KBM-7 (cell line): ENCODE data around the gene RABGAP1L.

ENCODE experiments used
- DNase-seq: peaks from one replicate; pipeline ENCODE4 v3.0.0-alpha.2; 2015
- in situ Hi-C: fragments of 300-500 bp; cut with MboI; formaldehyde crosslinking; loops from 2 replicates; pipeline ENCODE4 v1.14.3; 2020; ENCODE audit warnings: low sequenced_read_pairs, low pct_unique_long_range_greater_than_20kb, mixed read lengths

RABGAP1L gene

GRCh38 chr1:174938281-174939007 lies 779.1 kb downstream of the RABGAP1L start:
- DNase-seq, result peak; percentile 20
- in situ Hi-C loops, result no loop called here

- in situ Hi-C loops, result no loop called here
- DNase-seq, result no peak
Observed at GRCh38 chr1:174939775-174940545, 780.6 kb downstream of the RABGAP1L start.

DNA sequence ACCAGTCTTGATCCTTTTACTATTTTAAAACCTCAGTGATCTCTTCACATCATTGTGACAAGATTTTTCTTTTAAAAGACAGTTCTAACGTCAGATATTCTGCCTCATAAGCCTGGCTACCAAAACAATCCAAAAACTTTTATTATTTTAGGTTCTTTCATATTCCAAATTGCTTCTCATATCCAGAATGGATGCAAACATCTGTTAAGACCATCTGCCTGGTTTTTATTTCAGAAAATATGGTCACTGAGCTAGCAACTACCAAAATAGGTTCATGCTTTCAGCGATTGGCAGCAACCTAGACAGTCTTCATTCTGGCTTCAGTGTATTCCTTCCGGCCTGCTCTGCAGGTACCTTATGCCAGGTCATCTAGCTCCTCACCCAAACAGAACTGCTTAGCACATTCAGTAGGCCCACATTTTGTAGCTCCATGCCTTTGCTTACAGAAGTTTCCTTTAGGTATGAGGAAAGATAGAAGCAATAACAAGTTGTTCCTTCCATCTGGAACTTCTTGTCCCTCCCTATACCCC lies 781.4 kb downstream of the RABGAP1L start:
- DNase-seq, result no peak
- in situ Hi-C loops, result no loop called here

DNA sequence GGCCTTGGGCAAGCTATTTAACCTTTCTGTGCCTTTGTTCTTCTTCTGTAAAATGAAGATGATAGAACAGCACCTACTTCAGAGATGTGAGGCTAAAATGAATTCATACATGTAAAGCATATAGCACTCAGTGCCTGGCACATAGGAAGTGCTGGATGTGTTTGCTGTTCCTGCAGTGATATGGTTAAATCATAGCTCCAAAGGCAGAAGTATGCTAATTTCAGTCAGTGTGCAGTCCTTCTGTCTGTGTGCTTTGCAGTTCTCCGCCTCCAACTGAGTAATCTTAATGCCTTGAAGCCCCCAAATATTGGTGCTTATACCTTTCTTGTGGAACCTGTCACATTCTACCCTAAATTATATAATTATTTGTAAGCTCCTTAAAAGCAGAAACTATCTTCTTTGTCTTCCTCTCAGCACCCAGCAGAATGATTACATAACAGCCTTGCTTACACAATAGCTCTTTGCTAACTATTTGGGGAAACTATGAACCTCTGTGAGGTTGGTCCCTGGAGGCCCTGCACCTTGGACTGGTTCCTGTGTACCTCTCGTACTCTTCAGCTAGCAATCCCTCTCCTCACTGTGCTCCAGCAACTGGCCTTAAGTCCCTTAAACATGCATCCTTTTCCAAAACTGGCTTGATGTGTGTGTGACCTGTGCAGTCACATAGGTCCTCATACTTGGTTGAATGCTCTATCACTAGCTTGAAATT lies 783.4 kb downstream of the RABGAP1L start:
- in situ Hi-C loops, result no loop called here
- DNase-seq, result no peak

DNA sequence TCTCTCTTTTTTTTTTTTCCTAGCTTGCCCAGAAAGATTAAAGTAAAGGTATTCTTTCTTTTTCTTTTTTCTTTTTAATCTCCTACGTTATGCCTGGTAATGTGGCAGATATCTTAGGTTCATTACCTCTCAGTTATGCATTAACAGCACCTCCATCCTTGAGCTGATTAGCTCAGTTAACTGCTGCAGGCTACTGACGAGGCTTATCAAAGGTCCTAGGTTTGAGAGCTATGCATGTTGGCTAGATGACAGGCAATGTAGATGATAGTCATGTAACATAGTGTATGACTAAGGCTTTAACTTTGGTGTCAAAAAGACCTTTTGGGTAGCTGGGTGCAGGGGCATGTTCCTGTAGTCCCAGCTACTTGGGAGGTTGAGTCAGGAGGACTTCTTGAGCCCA lies 786.7 kb downstream of the RABGAP1L start:
- in situ Hi-C loops, result no loop called here
- no peak for DNase-seq

DNA sequence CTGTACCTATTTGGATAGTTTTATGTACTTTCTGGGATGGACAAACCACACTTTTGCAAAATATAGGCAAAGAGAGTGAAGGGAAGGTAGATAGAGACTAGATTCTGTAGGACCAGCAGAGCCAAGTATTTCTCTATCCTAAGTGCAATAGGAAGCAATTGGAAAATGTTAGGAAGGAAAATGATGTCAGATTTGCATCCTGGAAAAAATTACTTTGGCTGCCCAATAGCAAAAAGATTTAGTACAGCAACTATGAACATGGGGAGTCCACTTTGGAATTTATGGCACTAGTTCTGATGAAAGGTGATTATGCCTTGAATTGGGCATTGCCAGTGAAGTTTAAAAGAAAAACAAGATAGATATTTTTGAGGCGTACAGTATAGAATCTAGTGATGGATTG lies 789.7 kb downstream of the RABGAP1L start:
- in situ Hi-C loops, result no loop called here
- no peak for DNase-seq

DNA sequence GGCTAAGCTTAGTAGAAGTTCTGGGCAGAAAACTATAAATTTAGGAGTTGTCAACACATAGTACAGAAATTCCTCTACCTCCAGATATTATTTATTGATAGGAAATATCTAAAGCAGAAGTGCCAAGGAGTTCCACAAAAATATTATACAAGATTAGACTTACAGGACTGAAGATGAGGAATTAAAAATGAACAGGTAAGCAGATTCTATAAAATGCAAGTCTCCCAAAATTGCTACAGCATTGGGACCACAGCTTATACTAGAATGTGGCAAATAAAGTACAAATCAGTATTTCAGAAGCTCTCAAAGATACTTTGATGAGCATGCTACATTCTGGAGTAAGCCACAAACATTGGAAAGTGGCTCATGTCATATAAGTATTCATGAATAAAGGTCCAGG lies 790.3 kb downstream of the RABGAP1L start:
- no peak for DNase-seq
- in situ Hi-C loops, result no loop called here

DNA sequence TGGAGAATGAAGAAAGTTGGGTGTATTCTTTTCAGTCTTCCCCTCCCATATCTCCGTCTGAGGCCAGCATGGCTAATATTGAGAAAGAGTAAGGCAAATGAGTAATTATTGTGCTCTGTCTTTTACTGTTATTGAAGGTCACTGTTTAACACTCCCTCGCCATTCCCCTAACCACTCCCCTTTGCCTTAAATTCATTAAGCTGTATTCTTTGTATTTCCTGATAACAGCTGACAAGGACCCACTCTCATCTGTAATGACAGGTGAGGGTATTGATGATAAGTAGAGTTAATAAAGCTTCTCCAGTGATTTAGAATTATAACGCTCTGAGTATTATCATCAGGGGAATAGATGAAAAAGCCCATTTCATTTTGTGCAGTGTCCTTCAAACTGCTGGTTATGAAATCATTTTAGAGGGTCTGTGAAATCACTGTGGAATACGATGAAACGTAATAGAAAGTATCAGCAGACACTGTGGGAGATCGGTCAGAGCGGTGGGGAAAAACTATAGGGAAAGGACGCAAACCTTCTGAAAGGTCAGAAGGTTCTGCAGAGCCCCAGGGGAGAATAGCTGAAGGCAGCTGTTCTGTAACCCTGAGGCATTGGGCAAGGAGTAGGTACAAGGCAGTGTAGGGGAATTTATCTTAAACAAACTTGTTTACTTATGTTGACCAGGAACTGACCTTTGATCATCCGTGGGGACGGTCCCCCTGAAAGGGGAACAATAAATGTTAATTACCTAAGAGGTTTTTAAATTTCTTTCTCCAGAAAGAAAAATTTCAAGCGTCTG lies 794.2 kb downstream of the RABGAP1L start:
- no peak for DNase-seq
- in situ Hi-C loops, result no loop called here

DNA sequence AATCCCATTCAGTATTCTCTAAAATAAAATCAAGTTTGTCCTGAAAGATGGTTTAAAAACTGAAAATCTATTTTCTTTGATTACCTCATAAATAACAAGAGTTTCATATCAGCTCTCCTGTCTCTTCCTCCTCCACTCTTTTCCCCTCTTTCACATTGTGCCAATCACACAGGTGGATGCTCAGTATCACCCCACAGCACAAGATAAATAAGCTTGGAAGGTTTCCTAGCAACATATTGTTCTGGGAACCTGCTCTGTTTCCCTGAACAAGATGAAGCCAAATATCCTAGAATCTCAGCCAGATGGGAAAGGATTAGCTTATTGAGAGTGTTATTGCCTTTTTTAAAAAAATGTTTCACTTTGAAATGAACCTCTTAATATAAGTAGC lies 794.7 kb downstream of the RABGAP1L start:
- in situ Hi-C loops, result no loop called here
- no peak for DNase-seq

DNA sequence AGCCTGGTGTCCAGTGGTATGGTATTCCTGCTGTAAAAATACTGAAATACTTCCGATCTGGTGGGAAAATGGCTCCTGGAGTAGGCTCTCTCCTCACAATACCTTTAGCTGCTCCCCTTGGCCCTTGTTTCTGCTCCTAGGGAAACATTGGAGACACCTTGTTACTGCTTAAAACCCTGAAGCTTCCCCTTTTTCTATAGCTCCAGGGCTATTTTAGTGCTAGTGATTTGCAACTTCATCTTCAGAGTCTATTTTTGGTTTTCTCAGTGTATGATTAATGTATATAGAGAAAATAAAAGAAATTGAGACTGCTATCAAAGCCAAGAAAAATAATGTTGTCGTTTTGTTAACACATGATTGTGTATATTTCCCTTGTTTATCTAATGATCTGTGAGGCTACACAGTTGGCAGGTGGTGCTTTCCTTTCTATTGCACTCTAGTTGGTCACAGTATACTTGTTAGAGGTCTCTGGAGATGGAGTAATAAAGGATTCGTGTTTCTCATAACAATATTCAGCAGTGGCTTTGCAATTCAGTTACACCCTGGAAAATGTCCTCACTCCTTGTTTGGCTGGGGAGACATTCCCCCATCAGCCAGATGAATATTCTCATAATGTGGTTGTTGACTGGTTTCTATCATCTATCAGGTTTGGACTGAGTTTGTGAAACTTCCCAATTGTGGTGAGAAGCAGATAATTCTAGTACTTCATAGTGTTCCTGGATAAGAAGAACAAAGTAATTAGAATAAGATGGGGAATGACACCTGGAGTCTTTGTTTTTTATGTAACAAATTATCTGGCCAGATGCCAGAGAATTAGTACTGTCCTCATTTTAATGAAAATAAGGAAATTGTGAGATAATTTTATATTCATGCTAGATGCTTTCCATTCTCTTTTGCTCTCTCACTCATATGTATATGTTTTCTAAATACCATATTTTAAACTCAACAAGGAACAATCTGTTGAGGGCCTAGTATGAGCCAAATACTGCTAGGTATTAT lies 795.6 kb downstream of the RABGAP1L start:
- in situ Hi-C loops, result no loop called here
- DNase-seq, result peak; percentile 38

DNA sequence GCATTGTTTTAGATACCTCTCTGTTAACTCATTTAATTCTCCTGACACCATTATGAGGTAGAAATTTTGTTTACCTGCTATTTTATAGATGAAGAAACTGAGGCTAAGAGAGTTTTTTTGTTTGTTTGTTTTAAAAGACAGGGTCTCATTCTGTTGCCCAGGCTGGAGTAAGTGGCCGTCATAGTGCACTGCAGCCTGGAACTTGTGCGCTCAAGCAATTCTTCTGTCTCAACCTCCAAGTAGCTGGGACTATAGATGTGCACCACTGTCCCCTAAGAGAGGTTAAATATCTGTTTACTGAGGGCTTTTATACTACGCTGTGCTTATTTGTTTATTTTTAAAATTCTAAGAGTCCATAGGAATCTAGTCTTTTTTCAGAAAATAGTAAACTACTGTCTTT lies 796.8 kb downstream of the RABGAP1L start:
- no peak for DNase-seq
- in situ Hi-C loops, result no loop called here

DNA sequence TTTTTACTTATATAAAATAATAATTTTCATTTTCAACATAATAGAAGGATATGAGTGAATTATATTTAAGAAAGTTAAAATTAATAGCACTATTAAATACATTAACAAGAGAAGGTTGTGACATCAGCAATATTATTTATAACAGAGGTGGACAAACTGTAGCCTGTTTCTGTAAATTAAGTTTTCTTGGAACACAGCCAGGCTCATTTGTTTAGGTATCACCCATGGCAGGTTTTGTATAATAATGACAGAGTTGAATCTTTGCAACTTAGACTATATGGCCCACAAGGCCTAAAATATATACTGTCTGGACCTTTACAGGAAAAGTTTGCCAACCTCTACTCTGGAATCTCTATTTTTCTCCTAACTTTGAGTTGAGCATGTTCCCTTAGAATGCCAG lies 797.7 kb downstream of the RABGAP1L start:
- in situ Hi-C loops, result no loop called here
- no peak for DNase-seq

DNA sequence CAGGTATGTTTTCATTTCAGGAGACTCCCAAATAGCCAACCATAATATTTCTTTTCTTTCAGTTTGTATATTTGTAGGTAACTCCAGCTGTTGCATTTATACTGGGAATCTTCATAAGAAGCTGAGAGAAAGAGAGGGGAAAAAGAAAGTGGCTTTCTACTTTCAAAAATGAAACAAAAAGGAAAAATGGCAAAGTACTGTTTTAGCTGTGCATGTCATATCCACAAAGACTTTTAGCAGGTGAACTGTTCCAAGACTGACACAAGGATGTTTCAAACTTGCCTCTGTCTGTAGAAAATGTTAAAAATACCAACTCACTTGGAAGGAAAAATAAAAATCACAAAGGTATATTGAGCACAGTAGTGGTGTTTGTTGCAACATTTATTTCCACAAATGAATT lies 798.5 kb downstream of the RABGAP1L start:
- in situ Hi-C loops, result no loop called here

GRCh38 chr1:174958396-174958795 lies 799.1 kb downstream of the RABGAP1L start:
- in situ Hi-C loops, result no loop called here
- DNase-seq, result no peak

More for the DNA sequence above, 798.5 kb downstream of the RABGAP1L start:
- no peak for DNase-seq

DNA sequence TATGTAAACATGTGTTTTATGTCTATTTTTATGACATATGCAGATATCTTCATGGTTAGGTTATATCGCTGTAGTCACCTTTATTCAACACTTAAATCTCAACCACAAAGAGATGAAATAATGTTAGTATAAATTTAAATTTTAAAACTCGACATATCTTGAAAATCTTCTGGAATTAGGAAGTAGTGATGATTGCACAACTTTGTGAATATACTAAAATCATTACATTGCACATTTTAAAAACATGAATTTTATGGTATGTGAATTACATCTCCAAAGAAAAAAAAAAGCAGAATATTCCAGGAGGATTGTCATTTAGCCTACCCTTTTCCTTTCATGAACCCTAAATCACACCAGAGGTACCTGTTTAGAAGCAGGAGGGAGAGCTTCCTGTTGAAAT lies 801.0 kb downstream of the RABGAP1L start:
- in situ Hi-C loops, result no loop called here

GRCh38 chr1:174963529-174964125 lies 804.3 kb downstream of the RABGAP1L start:
- in situ Hi-C loops, result no loop called here
- no peak for DNase-seq

More for the DNA sequence above, 801.0 kb downstream of the RABGAP1L start:
- DNase-seq, result no peak

GRCh38 chr1:174964261-174964971 lies 805.1 kb downstream of the RABGAP1L start:
- in situ Hi-C loops, result no loop called here
- DNase-seq, result peak; percentile 81
